Measurements from ENCODE around the gene SSBP3.
A peak's percentile ranks its signal among the peaks of the same experiment; 100 is the strongest.

Gene SSBP3

DNA sequence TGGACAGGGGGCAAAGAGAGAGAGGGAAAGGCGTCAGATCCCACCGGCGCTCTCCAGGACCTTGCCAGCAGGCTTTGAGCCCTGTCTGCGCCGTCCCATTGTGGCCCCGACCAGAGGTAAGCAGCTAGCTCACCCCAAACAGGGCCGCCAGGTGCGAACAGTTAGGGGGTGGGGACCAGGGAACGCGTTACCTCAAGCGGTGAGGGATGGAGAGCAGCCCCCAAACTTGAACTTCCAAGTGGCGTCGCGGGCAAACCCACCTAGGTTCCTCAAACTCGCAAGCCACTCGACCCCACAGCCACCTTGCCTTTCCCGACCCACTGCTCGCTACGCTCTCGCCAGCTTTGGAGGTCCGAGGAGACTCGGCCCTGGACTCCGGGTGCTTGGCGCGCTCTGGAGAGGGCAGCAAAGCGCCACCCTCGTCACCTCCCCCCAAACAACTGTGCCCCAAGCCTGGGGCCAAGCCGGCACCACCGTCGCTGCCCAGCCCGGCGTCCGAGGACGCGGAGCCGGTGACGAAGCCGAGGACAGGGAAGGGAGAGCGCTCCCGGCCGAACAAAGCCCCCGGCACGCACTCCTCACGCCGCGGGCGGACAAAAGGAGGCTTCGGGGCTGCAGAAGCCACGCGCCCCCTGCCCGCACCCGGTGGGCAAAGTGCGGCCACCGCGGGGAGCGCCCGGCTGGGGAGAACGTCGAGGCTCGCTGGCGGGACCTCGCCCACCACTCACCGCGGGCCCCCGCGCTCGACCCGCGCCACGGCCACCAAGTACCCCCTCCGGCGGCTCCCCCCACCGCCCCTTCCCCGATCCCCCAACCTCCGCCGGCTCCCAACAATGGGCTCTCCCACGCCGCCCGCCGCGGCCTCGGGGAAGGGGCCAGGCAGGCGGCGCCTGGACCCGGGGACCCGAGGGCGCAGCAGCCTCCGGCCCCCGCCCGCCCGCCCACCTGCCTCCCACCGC lies 976 bp downstream of the SSBP3 start:
- peak overlapping the region; percentile 56 for H3K27ac Mint-ChIP-seq
- no peaks in the 10 kb centered on the region for H3K9me3 Mint-ChIP-seq
- peaks cover 43% of the 10 kb centered on the region for H3K36me3 Mint-ChIP-seq (ENCODE audit: low read depth)
- peak; percentile 47 for DNase-seq
- peaks cover 77% of the 10 kb centered on the region for H3K4me1 Mint-ChIP-seq (ENCODE audit: low read depth)
- no peaks in the 10 kb centered on the region for H3K27me3 Mint-ChIP-seq
- H3K4me3 Mint-ChIP-seq: peak overlapping the region; percentile 81

GRCh38 chr1:54404263-54404662 lies 1.9 kb downstream of the SSBP3 start:
- peaks cover 77% of the 10 kb centered on the region for H3K4me1 Mint-ChIP-seq (ENCODE audit: low read depth)
- DNase-seq: no peak
- H3K36me3 Mint-ChIP-seq (ENCODE audit: low read depth): peaks cover 50% of the 10 kb centered on the region
- no peaks in the 10 kb centered on the region for H3K9me3 Mint-ChIP-seq
- peak overlapping the region; percentile 78 for H3K27ac Mint-ChIP-seq
- H3K4me3 Mint-ChIP-seq: peak overlapping the region; percentile 81
- no peaks in the 10 kb centered on the region for H3K27me3 Mint-ChIP-seq

DNA sequence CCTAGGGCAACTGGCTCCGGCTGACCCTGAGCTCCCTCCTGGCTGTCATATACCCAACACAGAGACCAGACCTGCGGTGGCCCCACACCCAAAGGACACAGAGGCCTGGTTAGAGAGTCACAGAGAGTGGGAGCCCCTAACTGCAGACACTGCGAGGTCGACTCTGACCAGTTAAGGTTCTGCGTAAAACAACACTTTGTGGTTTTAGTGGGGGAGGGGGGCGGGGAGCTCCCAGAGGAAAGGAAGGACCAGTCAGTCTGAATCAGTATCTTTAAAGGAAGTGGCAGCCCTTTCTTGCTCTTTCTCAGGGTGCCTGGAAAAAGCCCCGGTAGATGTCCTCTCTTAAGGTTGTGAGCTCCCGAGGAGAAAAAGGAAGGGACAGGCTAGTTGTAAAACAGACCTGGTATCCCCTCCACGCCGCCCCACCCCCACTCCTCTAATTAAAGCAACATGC lies 2.4 kb downstream of the SSBP3 start:
- H3K27ac Mint-ChIP-seq: peak overlapping the region; percentile 78
- H3K36me3 Mint-ChIP-seq (ENCODE audit: low read depth): peaks cover 55% of the 10 kb centered on the region

GRCh38 chr1:54403405-54403804 lies 2.8 kb downstream of the SSBP3 start:
- H3K36me3 Mint-ChIP-seq (ENCODE audit: low read depth): peaks cover 59% of the 10 kb centered on the region

More for the DNA sequence above, 2.4 kb downstream of the SSBP3 start:
- Mint-ChIP-seq H3K9me3 (no peaks in the 10 kb centered on the region), H3K27me3 (no peaks in the 10 kb centered on the region), H3K4me1 (ENCODE audit: low read depth) (peaks cover 77% of the 10 kb centered on the region), H3K4me3 (peak overlapping the region; percentile 81)
- no peak for DNase-seq

DNA sequence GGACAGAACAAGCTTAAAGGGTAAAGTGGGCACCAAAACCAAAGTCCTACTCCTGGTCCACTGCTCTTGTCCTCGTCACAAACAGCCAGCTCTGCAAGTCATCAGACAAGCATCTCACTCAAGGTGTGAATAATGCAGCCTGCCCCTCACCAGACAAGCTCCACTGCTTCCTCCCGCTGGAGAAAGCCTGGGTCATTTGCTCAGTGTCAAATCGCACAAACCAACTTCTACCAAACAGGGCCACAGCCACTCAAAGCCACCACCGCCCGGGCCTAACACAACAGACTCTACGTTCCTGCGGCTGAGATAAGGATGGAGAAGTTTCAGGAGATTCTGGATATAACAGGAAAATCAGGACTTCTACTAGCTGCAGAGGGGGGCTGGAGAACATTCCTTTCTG lies 3.3 kb downstream of the SSBP3 start:
- no peak overlapping the region for H3K27ac Mint-ChIP-seq
- no peaks in the 10 kb centered on the region for H3K27me3 Mint-ChIP-seq
- peaks cover 77% of the 10 kb centered on the region for H3K4me1 Mint-ChIP-seq (ENCODE audit: low read depth)
- H3K36me3 Mint-ChIP-seq (ENCODE audit: low read depth): peaks cover 64% of the 10 kb centered on the region
- H3K4me3 Mint-ChIP-seq: peak overlapping the region; percentile 81
- DNase-seq: no peak
- H3K9me3 Mint-ChIP-seq: no peaks in the 10 kb centered on the region

More at GRCh38 chr1:54403405-54403804, 2.8 kb downstream of the SSBP3 start:
- DNase-seq: no peak
- H3K27ac Mint-ChIP-seq: peak overlapping the region; percentile 78
- no peaks in the 10 kb centered on the region for H3K9me3 Mint-ChIP-seq
- peaks cover 77% of the 10 kb centered on the region for H3K4me1 Mint-ChIP-seq (ENCODE audit: low read depth)
- no peaks in the 10 kb centered on the region for H3K27me3 Mint-ChIP-seq
- H3K4me3 Mint-ChIP-seq: peak overlapping the region; percentile 81

DNA sequence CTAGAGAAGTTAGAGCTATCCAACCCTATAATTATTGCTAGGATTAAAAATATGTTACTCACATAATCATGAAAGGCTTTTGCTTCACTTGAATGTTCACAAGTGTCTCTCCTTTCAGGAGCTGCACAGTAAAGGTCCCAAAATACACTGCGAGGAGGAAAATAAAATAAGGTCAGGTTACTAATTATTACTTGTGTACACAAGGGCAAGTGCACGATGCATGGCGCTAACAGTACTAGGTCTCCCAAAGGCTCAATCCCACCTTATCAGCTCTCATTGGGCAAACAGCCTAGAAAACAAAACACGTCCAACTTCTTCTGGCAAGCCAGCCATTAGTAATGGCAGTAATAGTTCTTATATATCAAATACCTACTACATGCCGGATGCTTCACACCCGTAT lies 4.4 kb downstream of the SSBP3 start:
- no peak for DNase-seq
- Mint-ChIP-seq H3K9me3 (no peaks in the 10 kb centered on the region), H3K27ac (no peak overlapping the region), H3K27me3 (no peaks in the 10 kb centered on the region), H3K4me3 (no peak overlapping the region), H3K36me3 (ENCODE audit: low read depth) (peaks cover 74% of the 10 kb centered on the region), H3K4me1 (ENCODE audit: low read depth) (peaks cover 81% of the 10 kb centered on the region)

- Mint-ChIP-seq H3K27ac (peak overlapping the region; percentile 86), H3K4me1 (ENCODE audit: low read depth) (peaks cover 89% of the 10 kb centered on the region), H3K27me3 (no peaks in the 10 kb centered on the region), H3K4me3 (peak overlapping the region; percentile 38), H3K36me3 (ENCODE audit: low read depth) (peaks cover 85% of the 10 kb centered on the region), H3K9me3 (no peaks in the 10 kb centered on the region)
- no peak for DNase-seq
Observed at GRCh38 chr1:54400329-54400728, 5.9 kb downstream of the SSBP3 start.

- peak overlapping the region; percentile 87 for H3K27ac Mint-ChIP-seq
- no peak overlapping the region for H3K4me3 Mint-ChIP-seq
- H3K27me3 Mint-ChIP-seq: no peaks in the 10 kb centered on the region
- peaks cover 90% of the 10 kb centered on the region for H3K36me3 Mint-ChIP-seq (ENCODE audit: low read depth)
- no peak for DNase-seq
- H3K9me3 Mint-ChIP-seq: no peaks in the 10 kb centered on the region
- peaks cover 92% of the 10 kb centered on the region for H3K4me1 Mint-ChIP-seq (ENCODE audit: low read depth)
Observed at GRCh38 chr1:54399765-54400164, 6.4 kb downstream of the SSBP3 start.

DNA sequence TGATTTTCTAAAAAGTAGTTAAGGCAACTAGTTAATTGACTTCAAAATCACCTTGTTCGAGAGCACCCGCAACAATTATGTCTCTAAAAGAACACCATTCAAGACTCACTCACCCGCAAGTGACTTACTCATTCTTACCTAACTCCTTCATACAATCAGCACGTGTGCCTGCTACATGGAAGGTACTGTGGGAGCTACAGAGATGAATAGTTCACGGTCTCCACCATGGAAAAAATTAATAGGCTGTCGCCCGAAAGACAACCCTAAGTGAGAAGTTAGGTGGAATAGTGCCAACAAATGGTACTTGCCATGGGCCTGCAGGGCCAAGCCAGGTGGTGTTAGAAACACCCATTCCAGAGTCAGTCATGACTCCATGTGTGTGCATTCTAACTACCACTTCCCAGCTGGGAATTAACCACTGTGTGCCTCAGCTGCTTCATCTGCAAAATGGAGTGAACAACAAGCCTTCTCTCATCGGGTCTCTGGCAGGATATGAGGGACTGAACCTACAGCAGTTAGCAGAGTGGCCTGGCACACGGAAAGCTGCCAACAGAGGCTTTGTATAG lies 7.1 kb downstream of the SSBP3 start:
- peak; percentile 59 for DNase-seq
- peak overlapping the region; percentile 87 for H3K27ac Mint-ChIP-seq
- H3K4me3 Mint-ChIP-seq: peak overlapping the region; percentile 27
- peaks cover 87% of the 10 kb centered on the region for H3K36me3 Mint-ChIP-seq (ENCODE audit: low read depth)
- peaks cover 87% of the 10 kb centered on the region for H3K4me1 Mint-ChIP-seq (ENCODE audit: low read depth)
- H3K9me3 Mint-ChIP-seq: no peaks in the 10 kb centered on the region
- no peaks in the 10 kb centered on the region for H3K27me3 Mint-ChIP-seq

GRCh38 chr1:54397980-54398379 lies 8.2 kb downstream of the SSBP3 start:
- no peak for DNase-seq
- peaks cover 84% of the 10 kb centered on the region for H3K36me3 Mint-ChIP-seq (ENCODE audit: low read depth)
- H3K4me1 Mint-ChIP-seq (ENCODE audit: low read depth): peaks cover 79% of the 10 kb centered on the region
- no peaks in the 10 kb centered on the region for H3K27me3 Mint-ChIP-seq
- no peak overlapping the region for H3K4me3 Mint-ChIP-seq
- H3K27ac Mint-ChIP-seq: no peak overlapping the region
- H3K9me3 Mint-ChIP-seq: no peaks in the 10 kb centered on the region

DNA sequence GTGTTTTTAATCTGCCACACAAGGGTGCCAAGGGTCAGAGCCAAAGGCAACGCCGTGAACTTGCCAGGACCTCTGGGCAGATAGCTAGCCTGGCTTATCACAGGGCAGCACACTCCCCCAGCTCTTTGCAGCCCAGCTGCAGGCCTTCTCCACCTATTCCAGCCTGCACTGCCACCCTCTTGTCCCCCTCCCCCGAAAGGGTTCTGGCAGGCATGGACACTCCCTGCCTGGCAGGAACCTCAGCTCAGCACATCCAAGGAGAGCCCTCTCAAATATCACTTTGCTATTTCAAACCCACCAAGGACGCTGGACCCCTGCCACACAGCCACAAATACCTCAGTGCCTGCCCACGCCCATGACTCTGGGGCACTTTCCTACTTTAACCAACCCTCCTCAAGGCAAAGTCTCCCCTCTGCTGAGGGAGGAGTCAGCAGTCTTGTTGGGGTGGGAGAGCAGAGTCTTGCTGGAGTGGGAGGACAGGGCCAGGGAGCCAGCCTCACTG lies 9.1 kb downstream of the SSBP3 start:
- H3K36me3 Mint-ChIP-seq (ENCODE audit: low read depth): peaks cover 85% of the 10 kb centered on the region
- peaks cover 73% of the 10 kb centered on the region for H3K4me1 Mint-ChIP-seq (ENCODE audit: low read depth)
- no peaks in the 10 kb centered on the region for H3K27me3 Mint-ChIP-seq
- no peaks in the 10 kb centered on the region for H3K9me3 Mint-ChIP-seq
- no peak for DNase-seq
- H3K4me3 Mint-ChIP-seq: no peak overlapping the region
- no peak overlapping the region for H3K27ac Mint-ChIP-seq

DNA sequence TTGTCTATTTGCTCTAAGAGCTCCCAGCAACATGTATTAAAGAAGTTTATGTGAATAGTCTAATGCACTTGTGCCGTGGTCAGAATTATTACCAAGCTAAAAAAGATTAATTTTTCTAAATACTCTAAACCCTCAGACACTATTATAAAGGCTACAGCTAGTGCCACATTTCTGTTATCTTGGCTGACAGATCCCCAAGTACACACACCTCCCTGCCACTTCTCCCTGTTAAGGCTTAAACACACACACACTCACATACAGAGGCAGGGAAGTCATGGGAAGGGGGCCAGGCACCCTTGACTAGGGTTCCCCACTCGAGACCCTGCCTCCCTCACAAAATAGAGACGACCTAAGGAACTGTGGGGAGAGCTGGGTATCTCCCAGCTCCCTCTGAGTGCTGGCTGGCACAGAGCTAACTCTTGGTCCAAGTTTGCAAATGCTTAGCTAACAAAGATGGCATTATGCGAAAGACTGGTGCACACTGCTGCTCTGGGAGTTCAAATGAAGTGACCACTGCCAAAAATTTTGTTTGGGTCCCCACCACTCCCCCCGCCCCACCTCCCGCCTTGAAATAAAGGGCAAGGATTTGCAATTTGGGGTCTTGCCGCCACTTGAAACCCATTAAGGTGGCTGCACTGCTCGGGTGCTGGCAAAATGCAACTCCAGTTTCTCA lies 9.8 kb downstream of the SSBP3 start:
- no peaks in the 10 kb centered on the region for H3K27me3 Mint-ChIP-seq
- H3K4me1 Mint-ChIP-seq (ENCODE audit: low read depth): peaks cover 68% of the 10 kb centered on the region
- no peak for DNase-seq
- H3K36me3 Mint-ChIP-seq (ENCODE audit: low read depth): peaks cover 84% of the 10 kb centered on the region
- no peaks in the 10 kb centered on the region for H3K9me3 Mint-ChIP-seq
- no peak overlapping the region for H3K4me3 Mint-ChIP-seq
- no peak overlapping the region for H3K27ac Mint-ChIP-seq

DNA sequence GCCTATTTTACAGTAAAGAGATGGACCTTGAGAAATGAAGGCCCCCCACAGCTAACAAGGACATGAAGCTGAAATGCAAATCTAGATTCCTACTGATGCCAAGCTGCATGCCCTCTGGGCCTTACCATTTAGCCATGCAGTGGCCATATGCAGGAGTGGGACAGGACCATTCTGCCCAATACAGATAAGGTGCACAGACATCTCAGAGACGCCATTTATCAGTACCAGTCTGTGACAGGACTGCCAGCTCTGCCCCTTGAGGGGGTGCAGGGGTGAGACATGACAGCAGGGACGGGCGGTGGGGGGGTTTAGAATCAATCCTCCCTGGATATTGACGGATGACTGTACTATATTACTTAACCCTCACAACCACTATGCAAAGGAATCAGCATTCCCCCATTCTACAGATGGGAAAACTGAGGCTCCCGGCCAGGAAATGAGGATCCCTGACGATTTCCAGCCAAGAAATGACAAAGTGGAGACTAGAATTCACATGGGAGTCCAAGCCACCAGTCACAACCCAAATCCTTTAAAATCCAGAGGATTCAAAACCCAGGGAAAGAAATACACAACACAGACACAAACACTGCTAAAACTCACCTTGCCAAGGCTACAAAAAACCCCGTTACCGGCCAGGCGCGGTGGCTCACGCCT lies 10.8 kb downstream of the SSBP3 start:
- Mint-ChIP-seq H3K27me3 (no peaks in the 10 kb centered on the region), H3K4me1 (ENCODE audit: low read depth) (peaks cover 61% of the 10 kb centered on the region), H3K9me3 (no peaks in the 10 kb centered on the region), H3K36me3 (ENCODE audit: low read depth) (peaks cover 84% of the 10 kb centered on the region), H3K27ac (no peak overlapping the region), H3K4me3 (no peak overlapping the region)
- DNase-seq: no peak

DNA sequence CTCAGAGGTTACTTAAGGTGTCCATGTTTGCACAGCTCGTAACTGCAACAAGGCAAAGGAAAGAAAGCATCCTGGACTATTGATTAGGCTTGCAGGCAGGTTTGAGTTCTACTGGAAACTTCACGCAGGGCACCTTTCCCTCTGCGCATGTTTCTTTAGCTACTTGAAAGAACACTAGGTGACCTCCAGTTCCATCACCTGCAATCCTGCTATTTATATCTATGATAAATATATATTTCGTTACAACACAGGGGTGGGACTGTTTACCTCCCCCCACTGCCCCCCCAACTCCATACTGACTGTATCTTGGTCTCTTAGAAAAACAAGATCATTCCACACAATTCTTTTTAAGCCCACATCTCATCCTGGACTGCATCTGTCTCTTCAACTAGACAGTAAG lies 12.1 kb downstream of the SSBP3 start:
- Mint-ChIP-seq H3K36me3 (ENCODE audit: low read depth) (peaks cover 79% of the 10 kb centered on the region), H3K27ac (no peak overlapping the region), H3K9me3 (no peaks in the 10 kb centered on the region), H3K4me1 (ENCODE audit: low read depth) (peaks cover 56% of the 10 kb centered on the region), H3K4me3 (no peak overlapping the region), H3K27me3 (no peaks in the 10 kb centered on the region)
- no peak for DNase-seq

All from activated T-cell treated with anti-CD3 and anti-CD28 coated beads, Interleukin-2, amount 50 U/mL, for 24 hours (primary cell).